GM04503 (cell line): ENCODE measurements around the gene SAMD4A.

Source experiments
- DNase-seq: peaks from one replicate; pipeline ENCODE4 v3.0.0-alpha.2; 2012; ENCODE audit warnings: low read depth

SAMD4A gene

GRCh38 chr14:54805445-54806322, 238.8 kb downstream of the SAMD4A start:
- peak; percentile 23 for DNase-seq

GRCh38 chr14:54806616-54807015, 239.7 kb downstream of the SAMD4A start:
- DNase-seq, result no peak

GRCh38 chr14:54807428-54807827, 240.5 kb downstream of the SAMD4A start:
- DNase-seq, result no peak

- no peak for DNase-seq
Observed at GRCh38 chr14:54807881-54808280, 241.0 kb downstream of the SAMD4A start.

- no peak for DNase-seq
Observed at GRCh38 chr14:54808326-54809161, 241.6 kb downstream of the SAMD4A start.

GRCh38 chr14:54809767-54810166, 242.8 kb downstream of the SAMD4A start:
- no peak for DNase-seq

- no peak for DNase-seq
Observed at GRCh38 chr14:54812617-54813016, 245.7 kb downstream of the SAMD4A start.

GRCh38 chr14:54813081-54813480, 246.2 kb downstream of the SAMD4A start:
- DNase-seq, result no peak

GRCh38 chr14:54814076-54814475, 247.1 kb downstream of the SAMD4A start:
- DNase-seq, result no peak

- DNase-seq, result peak; percentile 48
Observed at GRCh38 chr14:54815016-54815415, 248.1 kb downstream of the SAMD4A start.

GRCh38 chr14:54815515-54815914, 248.6 kb downstream of the SAMD4A start:
- DNase-seq, result no peak

GRCh38 chr14:54816450-54816849, 249.5 kb downstream of the SAMD4A start:
- DNase-seq, result no peak

GRCh38 chr14:54817506-54817905, 250.6 kb downstream of the SAMD4A start:
- no peak for DNase-seq

GRCh38 chr14:54818201-54819133, 251.5 kb downstream of the SAMD4A start:
- peak; percentile 63 for DNase-seq

- no peak for DNase-seq
Observed at GRCh38 chr14:54822685-54823084, 255.8 kb downstream of the SAMD4A start.

- no peak for DNase-seq
Observed at GRCh38 chr14:54823757-54824549, 257.0 kb downstream of the SAMD4A start.

- DNase-seq, result no peak
Observed at GRCh38 chr14:54828037-54828436, 261.1 kb downstream of the SAMD4A start.

- DNase-seq, result no peak
Observed at GRCh38 chr14:54829486-54830224, 262.7 kb downstream of the SAMD4A start.

- no peak for DNase-seq
Observed at GRCh38 chr14:54830650-54831049, 263.7 kb downstream of the SAMD4A start.

GRCh38 chr14:54834081-54834480, 267.2 kb downstream of the SAMD4A start:
- DNase-seq, result no peak
